HepG2 (cell line): Measurements from ENCODE around the gene PSMD8. TPM values are rescaled to one million over a fixed set of nuclear protein-coding genes. Genes with fewer than 3 reads are reported as not detected.

Experiments
- ARNTL ChIP-seq: sonication (generic); formaldehyde crosslinking; IDR thresholded peaks from 2 replicates; pipeline ENCODE4 v1.4.0; 2020; ENCODE audit warnings: mild to moderate bottlenecking, missing genetic modification reagents
- CREB1 ChIP-seq, 2 experiments: fragments of 450-650 bp in 1 of 2; IDR thresholded peaks; 2 replicates each; pipeline ENCODE4 v1.6.1; 2016 to 2017; ENCODE audit warnings: control low read depth in 1 of 2, mild to moderate bottlenecking in 1 of 2, missing compliant biosample characterization in 1 of 2, missing genetic modification characterization in 1 of 2
- FOXK2 ChIP-seq: fragments of 450-650 bp; IDR thresholded peaks from 2 replicates; pipeline ENCODE4 v1.6.1; 2016
- FOXM1 ChIP-seq: sonication (generic); formaldehyde crosslinking; IDR thresholded peaks from 2 replicates; pipeline ENCODE4 v1.5.0; 2020; ENCODE audit warnings: missing genetic modification reagents
- MATR3 ChIP-seq: sonication (generic); formaldehyde crosslinking; IDR thresholded peaks from 2 replicates; pipeline ENCODE4 v1.4.0; 2020; ENCODE audit warnings: missing genetic modification reagents
- PHB2 ChIP-seq: fragments of 450-650 bp; IDR thresholded peaks from 2 replicates; pipeline ENCODE4 v1.6.1; 2018; ENCODE audit not compliant: partially characterized antibody
- POLR2AphosphoS5 ChIP-seq: IDR thresholded peaks from 2 replicates; pipeline ENCODE4 v1.6.1; 2012; ENCODE audit warnings: low read depth, low read length
- RELA ChIP-seq: sonication (generic); formaldehyde crosslinking; IDR thresholded peaks from 2 replicates; pipeline ENCODE4 v1.4.0; 2020; ENCODE audit warnings: missing genetic modification reagents
- SAP130 ChIP-seq: IDR thresholded peaks from 2 replicates; pipeline ENCODE4 v1.6.1; 2016; ENCODE audit warnings: low read depth
- SRSF1 ChIP-seq: fragments of 200-400 bp; formaldehyde crosslinking; optimal IDR thresholded peaks from 2 replicates; pipeline ENCODE3; 2017; ENCODE audit warnings: mild to moderate bottlenecking, low read depth, low read length, moderate library complexity
- TOPORS ChIP-seq: sonication (generic); formaldehyde crosslinking; IDR thresholded peaks from 2 replicates; pipeline ENCODE4 v1.8.0; 2023; ENCODE audit warnings: mild to moderate bottlenecking, missing genetic modification reagents
- ZNF512B ChIP-seq: sonication (generic); formaldehyde crosslinking; IDR thresholded peaks from 2 replicates; pipeline ENCODE4 v1.5.1; 2020; ENCODE audit warnings: missing genetic modification reagents, mild to moderate bottlenecking, borderline replicate concordance
- ZNF574 ChIP-seq: sonication (generic); formaldehyde crosslinking; IDR thresholded peaks from 2 replicates; pipeline ENCODE4 v1.4.0; 2020; ENCODE audit warnings: missing genetic modification reagents
- polyA plus RNA-seq, 8 experiments: library from polyadenylated mRNA; depleted of rRNA in 3 of 8; stranded (reverse) in 7 of 8; unstranded in 1 of 8; fragments of >200 nt; fragmentation: Illumina TruSeq in 4 of 8; extraction: Trizol in 4 of 8; gene quantifications; 2 replicates each; pipeline versions ENCODE4 v1.2.1 to v1.2.3, GENCODE V29; 2011 to 2016; ENCODE audit warnings: low read depth in 4 of 8, missing spikeins in 1 of 8, mixed read lengths in 1 of 8; ENCODE audit not compliant: insufficient read depth in 1 of 8
- total RNA-seq, 5 experiments: library from RNA; depleted of rRNA; stranded (reverse); fragments of >200 nt; fragmentation: Illumina TruSeq; extraction: Trizol; gene quantifications; 2 replicates each; pipeline ENCODE4 v1.2.3, GENCODE V29; 2016; ENCODE audit warnings: low read depth in 1 of 5
- TF ChIP-seq, protein P1 (sequence below): sonication (generic); formaldehyde crosslinking; conservative IDR thresholded peaks from 2 replicates; pipeline ENCODE4 v1.4.0; 2020; ENCODE audit warnings: mild to moderate bottlenecking, missing genetic modification reagents, moderate library complexity
- TF ChIP-seq, protein P2 (sequence below): sonication (generic); formaldehyde crosslinking; IDR thresholded peaks from 2 replicates; pipeline ENCODE4 v1.4.0; 2020; ENCODE audit warnings: mild to moderate bottlenecking, low read depth, missing genetic modification reagents
- TF ChIP-seq, protein P3 (sequence below): IDR thresholded peaks from 2 replicates; pipeline ENCODE4 v1.6.1; 2016; ENCODE audit warnings: missing biosample characterization, missing genetic modification reagents, low read depth

PSMD8 gene
- total and polyA plus RNA-seq, 2 of the 13 experiments (the other 11 are each of a cell fraction or from before 2014, with no cell fraction given), result 162 to 296 TPM

- TF ChIP-seq MATR3 (CRISPR knock-in tag) (no peak), SAP130 (CRISPR knock-in tag) (no peak), ZNF574 (CRISPR knock-in tag) (no peak), FOXK2 (no peak), POLR2AphosphoS5 (peak; percentile 46; the same call in 1 of the 2 replicates), RELA (CRISPR knock-in tag) (no peak), FOXM1 (CRISPR knock-in tag) (no peak), TOPORS (CRISPR knock-in tag) (no peak), PHB2 (no peak), CREB1 (IDR thresholded peaks at IDR 0.05) (no peak), CREB1 (CRISPR knock-in tag; IDR thresholded peaks at IDR 0.05) (0 out of 2 replicates have a peak, but pooled peaks have one; percentile 24), SRSF1 (no peak), ARNTL (CRISPR knock-in tag) (no peak), ZNF512B (CRISPR knock-in tag) (no peak)
- TF ChIP-seq, protein P1, sequence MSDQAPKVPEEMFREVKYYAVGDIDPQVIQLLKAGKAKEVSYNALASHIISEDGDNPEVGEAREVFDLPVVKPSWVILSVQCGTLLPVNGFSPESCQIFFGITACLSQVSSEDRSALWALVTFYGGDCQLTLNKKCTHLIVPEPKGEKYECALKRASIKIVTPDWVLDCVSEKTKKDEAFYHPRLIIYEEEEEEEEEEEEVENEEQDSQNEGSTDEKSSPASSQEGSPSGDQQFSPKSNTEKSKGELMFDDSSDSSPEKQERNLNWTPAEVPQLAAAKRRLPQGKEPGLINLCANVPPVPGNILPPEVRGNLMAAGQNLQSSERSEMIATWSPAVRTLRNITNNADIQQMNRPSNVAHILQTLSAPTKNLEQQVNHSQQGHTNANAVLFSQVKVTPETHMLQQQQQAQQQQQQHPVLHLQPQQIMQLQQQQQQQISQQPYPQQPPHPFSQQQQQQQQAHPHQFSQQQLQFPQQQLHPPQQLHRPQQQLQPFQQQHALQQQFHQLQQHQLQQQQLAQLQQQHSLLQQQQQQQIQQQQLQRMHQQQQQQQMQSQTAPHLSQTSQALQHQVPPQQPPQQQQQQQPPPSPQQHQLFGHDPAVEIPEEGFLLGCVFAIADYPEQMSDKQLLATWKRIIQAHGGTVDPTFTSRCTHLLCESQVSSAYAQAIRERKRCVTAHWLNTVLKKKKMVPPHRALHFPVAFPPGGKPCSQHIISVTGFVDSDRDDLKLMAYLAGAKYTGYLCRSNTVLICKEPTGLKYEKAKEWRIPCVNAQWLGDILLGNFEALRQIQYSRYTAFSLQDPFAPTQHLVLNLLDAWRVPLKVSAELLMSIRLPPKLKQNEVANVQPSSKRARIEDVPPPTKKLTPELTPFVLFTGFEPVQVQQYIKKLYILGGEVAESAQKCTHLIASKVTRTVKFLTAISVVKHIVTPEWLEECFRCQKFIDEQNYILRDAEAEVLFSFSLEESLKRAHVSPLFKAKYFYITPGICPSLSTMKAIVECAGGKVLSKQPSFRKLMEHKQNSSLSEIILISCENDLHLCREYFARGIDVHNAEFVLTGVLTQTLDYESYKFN (CRISPR knock-in tag), result no peak
- TF ChIP-seq, protein P2, sequence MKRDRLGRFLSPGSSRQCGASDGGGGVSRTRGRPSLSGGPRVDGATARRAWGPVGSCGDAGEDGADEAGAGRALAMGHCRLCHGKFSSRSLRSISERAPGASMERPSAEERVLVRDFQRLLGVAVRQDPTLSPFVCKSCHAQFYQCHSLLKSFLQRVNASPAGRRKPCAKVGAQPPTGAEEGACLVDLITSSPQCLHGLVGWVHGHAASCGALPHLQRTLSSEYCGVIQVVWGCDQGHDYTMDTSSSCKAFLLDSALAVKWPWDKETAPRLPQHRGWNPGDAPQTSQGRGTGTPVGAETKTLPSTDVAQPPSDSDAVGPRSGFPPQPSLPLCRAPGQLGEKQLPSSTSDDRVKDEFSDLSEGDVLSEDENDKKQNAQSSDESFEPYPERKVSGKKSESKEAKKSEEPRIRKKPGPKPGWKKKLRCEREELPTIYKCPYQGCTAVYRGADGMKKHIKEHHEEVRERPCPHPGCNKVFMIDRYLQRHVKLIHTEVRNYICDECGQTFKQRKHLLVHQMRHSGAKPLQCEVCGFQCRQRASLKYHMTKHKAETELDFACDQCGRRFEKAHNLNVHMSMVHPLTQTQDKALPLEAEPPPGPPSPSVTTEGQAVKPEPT (CRISPR knock-in tag), result no peak
- TF ChIP-seq, protein P3, sequence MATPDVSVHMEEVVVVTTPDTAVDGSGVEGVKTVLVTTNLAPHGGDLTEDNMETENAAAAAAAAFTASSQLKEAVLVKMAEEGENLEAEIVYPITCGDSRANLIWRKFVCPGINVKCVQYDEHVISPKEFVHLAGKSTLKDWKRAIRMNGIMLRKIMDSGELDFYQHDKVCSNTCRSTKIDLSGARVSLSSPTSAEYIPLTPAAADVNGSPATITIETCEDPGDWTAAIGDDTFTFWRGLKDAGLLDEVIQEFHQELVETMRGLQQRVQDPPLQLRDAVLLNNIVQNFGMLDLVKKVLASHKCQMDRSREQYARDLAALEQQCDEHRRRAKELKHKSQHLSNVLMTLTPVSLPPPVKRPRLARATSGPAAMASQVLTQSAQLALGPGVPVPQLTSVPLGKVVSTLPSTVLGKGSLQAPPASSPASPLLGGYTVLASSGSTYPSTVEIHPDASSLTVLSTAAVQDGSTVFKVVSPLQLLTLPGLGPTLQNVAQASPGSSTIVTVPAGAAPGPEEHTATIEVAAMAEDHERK (CRISPR knock-in tag), result no peak
These were observed 28.2 kb downstream of the PSMD8 start (continued) for GRCh38 chr19:38402623-38402966.
